Measurements from ENCODE around the gene HS3ST2.

HS3ST2 gene

DNA sequence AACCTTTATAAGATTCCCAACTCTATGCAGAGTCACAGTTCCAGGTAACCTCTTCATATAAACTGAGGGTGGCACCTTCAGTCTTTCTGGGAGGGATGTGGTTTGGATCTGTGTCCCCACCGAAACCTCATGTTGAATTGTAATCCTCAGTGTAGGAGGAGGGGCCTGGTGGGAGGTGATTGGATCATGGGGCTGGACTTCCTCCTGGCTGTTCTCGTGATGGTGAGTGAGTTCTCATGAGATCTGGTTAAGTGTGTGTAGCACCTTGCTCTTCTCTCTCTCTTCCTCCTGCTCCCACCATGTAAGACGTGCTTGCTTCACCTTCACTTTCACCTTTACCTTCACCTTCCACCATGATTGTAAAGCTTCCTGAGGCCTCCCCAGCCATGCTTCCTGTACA, 30.5 kb downstream of the HS3ST2 start:
- Mint-ChIP-seq H3K27ac (no peak overlapping the region), H3K36me3 (ENCODE audit: low read depth) (no peaks in the 10 kb centered on the region), H3K9me3 (no peaks in the 10 kb centered on the region), H3K4me3 (no peak overlapping the region), H3K27me3 (peaks cover 26% of the 10 kb centered on the region), H3K4me1 (ENCODE audit: low read depth) (no peaks in the 10 kb centered on the region)

DNA sequence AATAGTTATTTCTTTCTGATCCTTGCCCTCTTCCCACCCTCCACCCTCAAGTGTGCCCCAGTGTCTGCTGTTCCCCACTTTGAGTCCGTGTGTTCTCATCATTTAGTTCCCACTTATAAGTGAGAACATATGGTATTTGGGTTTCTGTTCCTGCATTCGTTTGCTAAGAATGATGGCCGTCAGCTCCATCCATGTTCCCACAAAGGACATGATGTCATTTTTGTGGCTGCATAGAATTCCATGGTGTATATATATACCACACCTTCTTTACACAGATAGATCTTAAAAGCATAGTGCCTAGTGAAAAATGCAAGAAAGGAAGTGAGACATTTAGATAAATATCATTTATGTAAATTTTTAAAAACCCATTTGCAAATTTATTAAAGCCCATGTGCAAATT, 33.1 kb downstream of the HS3ST2 start:
- no peaks in the 10 kb centered on the region for H3K36me3 Mint-ChIP-seq (ENCODE audit: low read depth)
- H3K9me3 Mint-ChIP-seq, result no peaks in the 10 kb centered on the region
- H3K4me3 Mint-ChIP-seq, result no peak overlapping the region
- no peaks in the 10 kb centered on the region for H3K4me1 Mint-ChIP-seq (ENCODE audit: low read depth)
- peaks cover 21% of the 10 kb centered on the region for H3K27me3 Mint-ChIP-seq
- no peak overlapping the region for H3K27ac Mint-ChIP-seq

DNA sequence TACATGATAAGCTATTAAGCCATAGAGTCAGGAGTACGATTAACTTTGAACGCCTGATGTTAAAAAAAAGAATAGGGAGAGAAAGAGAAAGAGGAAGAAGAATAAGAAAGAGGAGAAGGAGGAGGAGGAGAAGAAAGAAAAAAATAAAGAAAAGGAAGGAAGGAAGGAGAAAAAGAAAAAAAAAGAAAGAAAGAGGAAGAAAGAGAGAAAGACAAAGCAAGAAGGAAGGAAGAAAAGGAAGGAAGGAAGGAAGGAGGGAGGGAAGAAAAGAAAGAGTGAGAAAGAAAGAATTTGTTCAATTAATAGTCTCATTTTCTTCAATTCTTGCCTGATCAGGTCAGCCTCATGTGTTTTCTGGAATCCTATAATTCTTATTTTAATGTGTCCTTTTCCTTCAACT, 33.7 kb downstream of the HS3ST2 start:
- Mint-ChIP-seq H3K36me3 (ENCODE audit: low read depth) (no peaks in the 10 kb centered on the region), H3K27me3 (peaks cover 17% of the 10 kb centered on the region), H3K4me3 (no peak overlapping the region), H3K9me3 (no peaks in the 10 kb centered on the region), H3K27ac (no peak overlapping the region), H3K4me1 (ENCODE audit: low read depth) (no peaks in the 10 kb centered on the region)

DNA sequence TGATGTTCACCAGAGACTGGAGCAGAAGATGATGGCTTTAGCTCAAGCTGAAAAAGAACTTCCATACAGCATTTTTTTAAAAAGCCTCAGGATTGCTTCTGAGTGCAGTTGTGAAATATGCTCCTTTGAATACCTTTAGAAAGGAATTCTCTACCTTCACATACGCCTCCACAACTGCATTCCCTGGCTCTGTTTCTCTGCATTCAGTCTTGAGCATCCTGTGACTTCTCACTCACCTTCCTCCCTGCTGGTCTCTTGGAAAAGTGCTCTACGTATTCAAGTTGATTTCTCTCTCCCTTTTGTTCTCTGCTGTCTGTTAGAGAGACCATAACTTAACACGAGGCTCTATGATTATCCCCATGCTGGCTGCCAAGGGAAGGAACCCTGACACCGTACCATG, 34.5 kb downstream of the HS3ST2 start:
- Mint-ChIP-seq H3K36me3 (ENCODE audit: low read depth) (no peaks in the 10 kb centered on the region), H3K4me3 (no peak overlapping the region), H3K27me3 (peaks cover 19% of the 10 kb centered on the region), H3K27ac (no peak overlapping the region), H3K9me3 (no peaks in the 10 kb centered on the region), H3K4me1 (ENCODE audit: low read depth) (no peaks in the 10 kb centered on the region)

DNA sequence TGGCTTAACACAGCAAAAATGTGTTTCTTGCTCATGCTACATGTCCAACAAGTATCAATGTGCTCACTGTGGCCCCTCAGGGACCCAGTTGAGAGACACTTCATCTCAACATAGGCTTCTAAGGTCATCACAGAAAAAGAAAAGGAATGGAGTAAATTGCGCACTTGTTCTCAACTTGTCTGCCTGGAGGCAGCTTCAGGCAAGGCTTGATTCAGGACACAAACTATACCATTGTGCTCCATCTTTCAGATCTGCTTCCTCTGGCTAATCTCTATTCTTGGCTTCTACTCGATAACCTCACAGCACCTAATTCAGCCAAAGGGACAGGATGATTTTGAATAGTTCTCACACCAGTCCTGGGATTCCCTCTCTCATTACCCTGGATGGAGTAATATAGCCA, 35.6 kb downstream of the HS3ST2 start:
- Mint-ChIP-seq H3K27ac (no peak overlapping the region), H3K4me3 (no peak overlapping the region), H3K9me3 (no peaks in the 10 kb centered on the region), H3K36me3 (ENCODE audit: low read depth) (no peaks in the 10 kb centered on the region), H3K27me3 (peaks cover 12% of the 10 kb centered on the region), H3K4me1 (ENCODE audit: low read depth) (no peaks in the 10 kb centered on the region)

DNA sequence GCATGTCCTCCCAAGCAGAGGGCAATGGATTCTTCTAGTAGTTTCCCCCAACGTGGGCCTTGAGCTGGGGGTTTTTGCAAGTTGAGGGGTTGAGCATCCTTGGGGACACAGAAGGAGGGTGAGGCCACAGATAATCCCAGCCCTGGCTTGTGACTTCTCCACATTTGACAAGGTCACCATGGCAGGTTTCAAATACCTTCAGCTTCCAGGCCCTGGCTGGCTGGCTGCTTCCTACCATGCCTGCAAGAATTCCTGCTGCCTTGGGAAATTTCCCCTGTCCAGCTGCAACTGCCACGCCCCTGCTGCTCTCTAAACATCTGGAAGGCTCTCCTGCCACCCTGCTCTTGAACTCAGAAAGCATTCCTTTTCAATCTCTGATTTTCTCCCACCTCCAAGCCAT, 41.3 kb downstream of the HS3ST2 start:
- Mint-ChIP-seq H3K27me3 (peaks cover 8% of the 10 kb centered on the region), H3K27ac (no peak overlapping the region), H3K36me3 (ENCODE audit: low read depth) (no peaks in the 10 kb centered on the region), H3K4me1 (ENCODE audit: low read depth) (no peaks in the 10 kb centered on the region), H3K9me3 (no peaks in the 10 kb centered on the region), H3K4me3 (no peak overlapping the region)

DNA sequence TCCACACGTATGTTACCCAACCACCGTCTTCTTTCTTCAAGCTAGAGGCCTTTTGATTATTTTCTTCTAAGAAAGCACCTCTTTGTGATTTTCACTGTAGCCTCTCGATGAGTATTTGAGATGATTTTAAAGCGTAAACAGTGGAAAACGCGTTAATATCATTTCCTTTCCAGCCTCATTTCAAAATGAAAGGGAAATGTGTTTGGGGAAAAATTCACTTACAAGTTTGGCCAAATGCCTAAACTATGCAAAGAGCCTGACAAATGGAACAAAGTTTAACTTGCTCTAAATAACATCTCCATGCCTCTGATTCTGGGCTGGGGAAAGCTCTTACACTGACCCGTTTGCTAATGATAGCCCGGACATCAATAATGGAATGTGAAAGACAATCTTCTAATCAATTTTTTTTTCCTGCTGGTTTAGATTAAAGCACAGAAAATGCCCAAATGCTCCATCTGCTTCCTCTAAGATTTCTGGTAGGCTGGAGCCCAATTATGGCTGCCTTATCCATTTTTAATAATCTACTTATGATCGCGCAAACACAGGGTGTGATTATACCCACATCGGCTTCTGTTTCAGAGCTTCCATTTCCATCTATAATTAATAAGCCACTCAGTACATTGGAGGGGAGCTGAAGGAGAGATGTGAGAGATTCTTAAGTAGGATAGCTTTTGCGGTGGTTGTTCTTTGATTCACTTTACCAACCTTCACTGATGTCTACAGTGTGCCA, 43.5 kb downstream of the HS3ST2 start:
- H3K4me1 Mint-ChIP-seq (ENCODE audit: low read depth), result no peaks in the 10 kb centered on the region
- H3K36me3 Mint-ChIP-seq (ENCODE audit: low read depth), result no peaks in the 10 kb centered on the region
- no peak overlapping the region for H3K4me3 Mint-ChIP-seq
- H3K9me3 Mint-ChIP-seq, result no peaks in the 10 kb centered on the region
- H3K27me3 Mint-ChIP-seq, result peaks cover 9% of the 10 kb centered on the region
- H3K27ac Mint-ChIP-seq, result no peak overlapping the region

DNA sequence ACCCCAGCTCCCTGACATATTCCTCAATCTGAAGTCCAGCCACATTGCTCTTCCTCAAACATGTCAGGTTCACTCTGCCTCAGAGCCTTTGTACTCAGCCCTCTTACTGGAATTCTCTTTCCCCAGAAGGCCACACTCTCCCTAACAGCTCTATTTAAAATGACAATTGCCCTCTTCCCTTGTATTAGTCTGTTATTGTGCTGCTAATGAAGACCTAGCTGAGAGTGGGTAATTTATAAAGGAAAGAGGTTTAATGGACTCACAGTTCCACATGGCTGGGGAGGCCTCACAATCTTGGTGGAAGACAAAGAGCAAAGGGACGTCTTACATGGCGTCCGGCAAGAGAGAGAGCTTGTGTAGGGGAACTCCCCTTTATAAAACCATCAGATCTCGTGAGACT, 46.0 kb downstream of the HS3ST2 start:
- Mint-ChIP-seq H3K27ac (no peak overlapping the region), H3K4me3 (no peak overlapping the region), H3K36me3 (ENCODE audit: low read depth) (no peaks in the 10 kb centered on the region), H3K27me3 (peaks cover 23% of the 10 kb centered on the region), H3K4me1 (ENCODE audit: low read depth) (no peaks in the 10 kb centered on the region), H3K9me3 (no peaks in the 10 kb centered on the region)

DNA sequence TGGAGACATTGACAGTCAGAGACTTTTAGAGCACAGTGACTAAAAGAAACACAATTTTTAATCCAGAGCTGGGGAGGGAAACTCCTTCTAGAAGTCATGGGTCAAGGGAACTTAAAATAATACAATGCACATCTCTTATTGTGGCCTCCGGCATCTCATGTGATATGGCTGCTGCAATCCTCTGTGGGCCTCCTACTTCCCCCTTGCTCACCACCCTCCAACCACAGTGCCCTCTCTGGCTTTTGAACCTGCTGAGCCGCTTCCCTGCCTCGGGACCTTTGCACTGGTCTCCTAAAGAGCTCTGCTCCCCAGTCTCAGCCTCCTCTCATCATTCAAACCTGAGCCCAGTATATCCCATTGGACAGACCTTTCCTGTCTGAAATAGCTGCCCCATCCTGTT, 47.6 kb downstream of the HS3ST2 start:
- H3K4me1 Mint-ChIP-seq (ENCODE audit: low read depth), result no peaks in the 10 kb centered on the region
- H3K36me3 Mint-ChIP-seq (ENCODE audit: low read depth), result no peaks in the 10 kb centered on the region
- no peaks in the 10 kb centered on the region for H3K9me3 Mint-ChIP-seq
- no peak overlapping the region for H3K4me3 Mint-ChIP-seq
- H3K27me3 Mint-ChIP-seq, result peaks cover 23% of the 10 kb centered on the region
- H3K27ac Mint-ChIP-seq, result no peak overlapping the region

DNA sequence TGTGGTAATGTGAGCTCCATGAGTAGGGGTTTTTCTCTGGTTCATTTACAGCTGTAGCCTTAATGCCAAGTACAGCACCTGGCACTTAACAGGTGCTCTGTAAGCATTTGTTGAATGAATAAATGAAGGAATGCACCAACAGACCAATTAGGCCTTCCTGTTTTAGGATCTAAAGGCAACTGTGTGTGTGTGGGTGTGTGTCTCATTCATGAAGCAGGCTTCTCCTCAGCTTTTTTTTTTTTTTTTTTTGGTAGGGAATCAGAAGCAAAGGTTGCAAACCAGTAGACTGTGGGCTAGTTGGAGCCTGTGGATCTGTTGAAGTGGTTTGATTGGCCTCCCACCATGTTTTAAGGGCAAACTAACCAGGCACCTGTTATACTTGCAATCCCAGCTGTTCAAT, 48.1 kb downstream of the HS3ST2 start:
- Mint-ChIP-seq H3K4me1 (ENCODE audit: low read depth) (no peaks in the 10 kb centered on the region), H3K27me3 (peaks cover 23% of the 10 kb centered on the region), H3K36me3 (ENCODE audit: low read depth) (no peaks in the 10 kb centered on the region), H3K9me3 (no peaks in the 10 kb centered on the region), H3K27ac (no peak overlapping the region), H3K4me3 (no peak overlapping the region)

DNA sequence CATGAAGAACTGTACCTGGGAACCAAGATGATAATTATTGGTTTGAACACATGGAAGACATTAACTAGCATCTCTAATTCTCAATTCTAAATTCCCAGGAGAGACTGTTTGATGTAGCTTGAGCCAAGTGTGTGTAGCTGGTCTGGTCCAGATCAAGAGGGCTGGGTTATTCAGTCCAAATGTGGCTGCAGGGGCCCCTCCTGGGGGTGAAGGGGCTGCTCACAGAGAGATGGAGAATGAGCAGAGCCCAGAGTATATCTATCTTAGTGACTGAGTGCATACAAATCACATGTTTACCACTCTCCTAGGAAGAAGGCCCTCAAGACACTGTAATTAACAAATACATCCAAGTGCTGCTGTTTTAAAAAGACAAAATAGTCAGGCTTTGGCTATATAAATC, 50.4 kb downstream of the HS3ST2 start:
- Mint-ChIP-seq H3K4me1 (ENCODE audit: low read depth) (no peaks in the 10 kb centered on the region), H3K9me3 (no peaks in the 10 kb centered on the region), H3K36me3 (ENCODE audit: low read depth) (no peaks in the 10 kb centered on the region), H3K27me3 (peaks cover 23% of the 10 kb centered on the region), H3K27ac (no peak overlapping the region), H3K4me3 (no peak overlapping the region)

DNA sequence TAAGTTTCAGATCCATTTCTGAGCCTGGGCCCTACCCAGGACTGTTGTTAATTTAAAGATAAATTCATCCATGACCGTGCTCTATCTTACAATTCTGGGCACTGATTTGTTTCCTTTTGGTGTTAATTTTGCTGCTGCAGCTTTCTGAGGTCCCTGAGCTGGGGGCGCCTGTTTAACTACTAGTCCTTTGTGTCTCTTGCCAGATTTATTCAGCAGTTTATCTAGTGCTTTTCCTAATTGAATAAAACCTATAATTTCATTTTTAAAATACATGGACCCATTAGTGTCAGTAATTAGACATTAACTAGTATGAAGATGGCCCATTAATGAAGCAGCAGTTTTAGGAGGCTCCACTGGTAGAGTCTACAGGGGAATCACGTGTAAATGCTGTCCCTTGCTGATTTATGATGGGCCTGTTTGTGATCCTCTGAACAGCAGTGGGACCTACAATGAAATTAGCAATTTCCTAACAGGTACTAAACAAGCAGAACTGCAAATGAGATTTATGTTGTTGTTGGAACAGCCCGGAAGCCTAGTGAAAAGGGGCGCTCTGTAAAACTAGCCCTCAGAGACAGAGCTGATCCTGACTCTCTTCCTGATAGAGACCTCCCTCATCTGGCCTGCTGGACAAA, 54.7 kb downstream of the HS3ST2 start:
- Mint-ChIP-seq H3K4me1 (ENCODE audit: low read depth) (no peaks in the 10 kb centered on the region), H3K27ac (no peak overlapping the region), H3K27me3 (peaks cover 11% of the 10 kb centered on the region), H3K9me3 (no peaks in the 10 kb centered on the region), H3K36me3 (ENCODE audit: low read depth) (no peaks in the 10 kb centered on the region), H3K4me3 (no peak overlapping the region)

DNA sequence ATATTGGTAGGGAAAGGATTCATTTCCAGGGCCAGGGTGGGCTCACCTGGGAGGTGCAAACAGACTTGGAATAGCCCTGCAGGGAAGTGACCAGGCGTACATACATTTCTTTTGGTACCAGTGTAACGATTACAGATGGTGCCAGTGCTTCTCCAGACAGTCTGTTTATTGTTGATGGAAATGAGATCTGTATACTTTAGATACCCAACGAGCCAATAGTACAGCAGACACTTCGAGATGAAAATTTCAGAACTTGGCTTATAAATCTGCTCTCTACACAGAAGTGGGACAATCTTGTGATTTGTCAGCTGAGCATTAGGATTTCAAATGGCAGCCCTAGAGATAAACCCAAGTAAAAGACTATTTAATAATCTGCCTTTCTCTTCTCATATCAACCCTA, 57.9 kb downstream of the HS3ST2 start:
- H3K4me3 Mint-ChIP-seq, result no peak overlapping the region
- no peak overlapping the region for H3K27ac Mint-ChIP-seq
- H3K36me3 Mint-ChIP-seq (ENCODE audit: low read depth), result no peaks in the 10 kb centered on the region
- no peaks in the 10 kb centered on the region for H3K9me3 Mint-ChIP-seq
- H3K4me1 Mint-ChIP-seq (ENCODE audit: low read depth), result no peaks in the 10 kb centered on the region
- peaks cover 11% of the 10 kb centered on the region for H3K27me3 Mint-ChIP-seq

DNA sequence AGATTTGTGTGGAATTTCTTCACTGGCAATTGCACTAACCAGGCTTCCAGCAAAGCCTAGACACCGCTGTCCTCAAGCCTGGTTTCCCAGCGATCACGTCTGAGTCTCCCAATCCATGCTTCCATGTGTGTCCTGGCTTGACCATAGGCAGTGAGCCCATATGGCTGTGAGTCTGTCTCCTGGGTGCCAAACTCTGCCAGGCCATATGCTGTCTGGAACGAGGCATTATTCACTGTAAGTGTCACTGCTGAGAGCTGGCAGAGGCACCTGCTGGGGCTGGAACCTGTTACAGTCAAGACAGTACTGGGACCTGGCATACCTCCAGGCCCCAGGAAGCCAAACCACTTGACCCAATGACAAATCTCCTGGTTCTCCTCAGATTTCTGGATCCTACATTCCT, 60.4 kb downstream of the HS3ST2 start:
- H3K27ac Mint-ChIP-seq, result no peak overlapping the region
- H3K4me1 Mint-ChIP-seq (ENCODE audit: low read depth), result no peaks in the 10 kb centered on the region

DNA sequence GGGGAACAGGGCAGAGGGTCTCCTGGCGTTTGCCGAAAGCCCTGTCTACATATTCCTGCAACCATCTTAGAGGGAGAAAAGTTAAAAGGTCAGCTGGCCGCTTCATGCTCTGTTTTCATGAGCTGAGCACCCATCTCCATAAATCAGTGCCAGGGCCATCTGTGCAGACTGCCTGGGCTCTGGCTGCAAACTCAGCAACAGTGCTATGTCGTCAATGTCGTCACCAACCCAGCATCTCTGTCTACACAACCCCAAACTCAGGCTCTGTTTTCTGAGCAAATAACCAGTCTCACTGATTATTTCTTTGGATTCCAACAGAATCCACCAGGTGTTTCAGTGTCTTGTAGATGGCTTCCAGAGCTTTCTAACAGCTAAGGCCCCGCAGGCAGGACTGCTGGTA, 65.0 kb downstream of the HS3ST2 start:
- Mint-ChIP-seq H3K36me3 (ENCODE audit: low read depth) (no peaks in the 10 kb centered on the region), H3K4me1 (ENCODE audit: low read depth) (no peaks in the 10 kb centered on the region), H3K27ac (no peak overlapping the region), H3K27me3 (peaks cover 23% of the 10 kb centered on the region), H3K9me3 (no peaks in the 10 kb centered on the region), H3K4me3 (no peak overlapping the region)

More for the DNA sequence above, 60.4 kb downstream of the HS3ST2 start:
- H3K36me3 Mint-ChIP-seq (ENCODE audit: low read depth), result no peaks in the 10 kb centered on the region
- no peak overlapping the region for H3K4me3 Mint-ChIP-seq
- no peaks in the 10 kb centered on the region for H3K9me3 Mint-ChIP-seq
- peaks cover 16% of the 10 kb centered on the region for H3K27me3 Mint-ChIP-seq

DNA sequence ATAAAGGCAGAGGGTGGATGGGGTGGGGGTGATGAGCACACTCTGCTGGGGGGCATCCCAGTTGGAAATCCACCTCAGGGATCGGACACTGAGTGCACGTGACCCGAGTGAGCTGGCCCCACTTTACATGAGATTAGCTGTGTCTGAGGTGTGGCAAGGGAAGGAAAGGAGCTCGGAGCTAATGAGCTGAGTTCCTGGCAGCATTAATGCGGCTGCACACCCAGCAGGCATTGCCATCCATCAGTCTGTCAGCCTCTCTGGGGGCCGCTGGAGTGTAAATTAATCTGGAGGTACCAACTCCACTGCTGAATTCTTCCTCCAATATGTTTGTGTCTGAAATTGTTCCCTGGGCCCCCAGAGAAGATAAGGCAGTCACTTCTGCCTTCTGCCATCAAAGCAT, 65.5 kb downstream of the HS3ST2 start:
- Mint-ChIP-seq H3K36me3 (ENCODE audit: low read depth) (no peaks in the 10 kb centered on the region), H3K4me1 (ENCODE audit: low read depth) (no peaks in the 10 kb centered on the region), H3K4me3 (no peak overlapping the region), H3K9me3 (no peaks in the 10 kb centered on the region), H3K27me3 (peaks cover 23% of the 10 kb centered on the region), H3K27ac (no peak overlapping the region)

All from stimulated activated naive CD8-positive, alpha-beta T cell treated with anti-CD3 and anti-CD28 coated beads, Interleukin-15, Interleukin-2, amounts not matched to agents 100 ng/mL and 50 ng/mL, for 24 hours (primary cell).